GM18526 (cell line): ENCODE measurements around the gene COLEC12.

Experiments used
- POLR2A ChIP-seq: IDR thresholded peaks from 3 replicates; pipeline ENCODE4 v1.6.1; 2011; ENCODE audit not compliant: insufficient read length; ENCODE audit errors: extremely low read depth

Gene COLEC12

DNA sequence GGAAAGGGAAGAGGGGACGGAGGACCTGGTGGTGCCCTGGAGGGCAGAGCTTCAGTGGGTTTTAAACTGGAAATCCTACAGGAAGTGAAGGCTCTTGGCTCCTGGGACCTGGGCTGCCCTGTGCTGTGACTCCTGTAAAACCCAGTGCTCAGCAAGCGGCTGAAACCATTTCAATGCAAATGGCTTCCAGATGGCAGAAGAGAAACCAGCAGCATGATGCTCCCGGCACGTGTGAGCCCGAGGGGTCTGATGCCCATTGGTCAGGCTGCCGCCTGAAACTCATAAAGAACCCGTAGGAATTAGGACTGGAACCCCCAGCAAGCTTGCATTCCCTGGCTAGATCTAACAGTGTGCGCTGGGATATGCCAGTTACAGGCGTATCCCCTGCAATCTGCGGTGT lies 123.4 kb downstream of the COLEC12 start:
- no peak for TF ChIP-seq POLR2A

GRCh38 chr18:376311-376710 lies 124.2 kb downstream of the COLEC12 start:
- TF ChIP-seq POLR2A: no peak

- no peak for TF ChIP-seq POLR2A
Measured at GRCh38 chr18:374721-375168, 125.8 kb downstream of the COLEC12 start.

GRCh38 chr18:373780-374179 lies 126.7 kb downstream of the COLEC12 start:
- no peak for TF ChIP-seq POLR2A

DNA sequence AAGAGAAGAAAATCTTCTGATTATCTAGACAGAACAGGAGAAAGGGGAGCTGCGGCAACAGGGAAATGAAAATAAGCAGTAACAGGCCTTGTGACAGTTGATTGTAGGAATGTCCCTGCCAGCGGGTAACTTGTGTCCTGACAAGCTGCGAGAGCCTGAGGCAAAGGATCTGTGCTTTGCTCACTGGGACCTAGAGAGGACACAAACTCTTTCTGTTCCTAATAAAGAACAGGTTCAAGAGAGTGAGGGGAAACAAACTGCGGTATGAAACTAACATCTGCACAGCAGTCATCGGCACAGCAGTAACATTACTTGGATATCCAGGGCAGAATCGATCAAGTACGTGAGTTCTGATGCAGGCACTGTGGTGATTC lies 128.9 kb downstream of the COLEC12 start:
- TF ChIP-seq POLR2A: no peak

- no peak for TF ChIP-seq POLR2A
Measured at GRCh38 chr18:370751-371608, 129.5 kb downstream of the COLEC12 start.

GRCh38 chr18:369224-370015 lies 131.1 kb downstream of the COLEC12 start:
- no peak for TF ChIP-seq POLR2A

- no peak for TF ChIP-seq POLR2A
Measured at GRCh38 chr18:366466-367061, 133.9 kb downstream of the COLEC12 start.

- TF ChIP-seq POLR2A: no peak
Measured at GRCh38 chr18:365651-366050, 134.8 kb downstream of the COLEC12 start.

DNA sequence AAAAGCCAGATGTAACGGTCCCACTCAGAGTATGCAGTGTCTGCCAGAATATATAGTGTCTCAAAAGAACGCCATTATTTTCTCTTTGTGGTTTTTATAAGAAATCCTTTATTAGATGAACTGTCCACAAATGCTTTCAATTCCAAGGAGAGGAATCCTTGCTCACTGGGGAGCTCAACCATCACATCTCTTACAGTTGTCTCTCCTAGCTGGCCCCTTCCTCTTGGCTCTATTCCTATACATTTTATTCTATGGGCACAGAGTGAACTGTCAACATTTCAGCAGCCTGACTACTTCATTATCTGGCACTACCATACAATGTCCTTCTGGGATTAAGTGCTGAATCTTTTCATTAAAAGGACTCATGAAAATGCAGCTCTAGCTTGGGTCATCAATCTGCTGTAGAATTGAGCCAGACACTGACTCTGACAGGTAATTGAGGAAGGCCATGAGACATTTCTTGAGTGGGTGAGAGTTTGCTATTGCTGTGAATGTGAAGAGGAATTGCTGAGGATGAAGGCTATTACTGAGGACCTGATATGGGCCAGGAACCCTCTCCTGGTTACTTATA lies 136.2 kb downstream of the COLEC12 start:
- no peak for TF ChIP-seq POLR2A

- TF ChIP-seq POLR2A: no peak
Measured at GRCh38 chr18:363301-364085, 137.0 kb downstream of the COLEC12 start.

- no peak for TF ChIP-seq POLR2A
Measured at GRCh38 chr18:362311-363290, 137.9 kb downstream of the COLEC12 start.

- no peak for TF ChIP-seq POLR2A
Measured at GRCh38 chr18:361941-362310, 138.6 kb downstream of the COLEC12 start.
